ENCODE results near the gene COPB2. TPM values are rescaled to one million over a fixed set of nuclear protein-coding genes. Genes with fewer than 3 reads are reported as not detected.
"Not testable (repeated sequence)": the region's sequence is repeated elsewhere in the genome, so short reads cannot be mapped to it uniquely, and the experiment has no call there.

Gene COPB2
- total and polyA plus RNA-seq, 4 experiments from 2014 or later, result 55.1 to 80.6 (median 79.0) TPM

DNA sequence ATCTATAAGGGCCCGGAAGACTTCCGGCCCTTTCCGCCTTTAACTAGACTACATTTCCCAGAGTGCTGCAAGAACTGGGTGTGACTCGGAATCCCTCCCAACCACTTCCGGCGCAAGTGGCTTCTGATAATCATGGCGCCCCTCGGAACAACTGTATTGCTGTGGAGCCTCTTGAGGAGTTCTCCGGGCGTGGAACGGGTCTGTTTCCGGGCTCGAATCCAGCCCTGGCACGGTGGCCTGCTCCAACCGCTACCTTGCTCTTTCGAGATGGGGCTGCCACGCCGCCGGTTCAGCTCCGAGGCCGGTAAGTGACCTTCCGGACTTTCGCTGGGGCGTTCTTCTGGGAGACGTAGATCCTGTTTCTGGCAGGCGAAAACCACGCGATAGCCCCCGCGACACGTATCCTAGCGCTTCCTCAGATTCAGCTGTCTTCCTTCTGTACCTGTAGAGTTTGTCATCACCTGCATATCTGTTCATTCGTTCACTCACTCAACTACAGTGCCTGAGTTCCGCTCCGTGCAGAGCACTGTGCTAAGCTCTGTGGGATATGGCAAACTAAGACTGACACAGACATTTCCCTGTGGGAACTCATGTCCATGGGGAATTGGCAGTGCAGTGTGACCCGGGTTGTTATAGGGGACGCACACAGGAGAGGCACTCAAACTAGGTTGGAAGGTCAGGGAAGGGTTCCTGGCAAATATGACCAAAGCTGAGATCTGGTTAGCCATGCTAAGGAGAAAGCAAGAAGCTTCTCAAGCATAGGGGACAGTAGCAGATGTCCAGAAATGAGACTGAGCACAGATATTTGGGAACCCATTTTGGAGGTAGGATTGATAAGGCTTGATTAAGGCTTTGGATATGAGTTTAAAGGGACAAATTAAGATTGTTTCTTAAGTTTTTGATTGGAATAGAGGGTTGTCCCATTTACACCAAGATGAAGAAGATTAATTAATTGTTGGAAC is 45.3 kb downstream of the COPB2 start, which contains the start of gene MRPS22:
MRPS22 (plus strand) TSS at position 126 of the 962 bp plus-strand sequence; CDS start at position 133, 7 bp downstream.
- ChIA-PET CTCF (ENCODE audit: partially characterized antibody) (interaction anchor here (0.6 to 1.3 kb wide), 3 partner anchors 10 to 1171 kb away, joined by 4 to 5 read pairs (median 4); no protein-coding TSS in a partner anchor), POLR2A (ENCODE audit: partially characterized antibody) (interaction anchor here (1.0 to 1.6 kb wide), 3 partner anchors 9 to 45 kb away, joined by 3 to 13 read pairs (median 5); partner anchors contain the start of gene COPB2)
- peak within 1 kb of the TSS; percentile 66 to 95 for H3K4me3 ChIP-seq (ENCODE audit: low read length in 2 of 2)
- intact Hi-C loops (cut with micrococcal nuclease), result loop anchor here (1.0 to 5.0 kb wide), 3 partner anchors 45 to 1157 kb away; partner anchors contain the start of genes ARMC8 and COPB2
- Mint-ChIP-seq H3K36me3 (peaks cover 11 to 24% of the 10 kb centered on the region in 2 donors), H3K9me3 (peaks cover 0 to 2% (median 0%) of the 10 kb centered on the region in 8 donors), H3K4me3 (peak within 1 kb of the TSS in 2 of 8 donors; percentile 67 to 71), H3K4me1 (peaks cover 3 to 11% (median 7%) of the 10 kb centered on the region in 4 donors), H3K27me3 (peaks cover 0 to 7% of the 10 kb centered on the region in 2 donors), H3K27ac (peak within 1 kb of the TSS in 3 of 7 donors; percentile 78 to 89 (median 81))
- peak; percentile 84 to 90 (median 84) for DNase-seq
- H3K4me1 ChIP-seq (ENCODE audit: insufficient read depth, low read length), result peaks cover 24% of the 10 kb centered on the region
- no peaks in the 10 kb centered on the region for H3K9me3 ChIP-seq (ENCODE audit: control insufficient read depth in 1 of 2, low read length in 2 of 2)
- H3K27ac ChIP-seq (ENCODE audit: low read depth, low read length), result peak within 1 kb of the TSS; percentile 79
- peaks cover 4% of the 10 kb centered on the region for H3K27me3 ChIP-seq (ENCODE audit: insufficient read depth, low read length)
- peaks cover 22% of the 10 kb centered on the region for H3K36me3 ChIP-seq (ENCODE audit: insufficient read depth, low read length)

DNA sequence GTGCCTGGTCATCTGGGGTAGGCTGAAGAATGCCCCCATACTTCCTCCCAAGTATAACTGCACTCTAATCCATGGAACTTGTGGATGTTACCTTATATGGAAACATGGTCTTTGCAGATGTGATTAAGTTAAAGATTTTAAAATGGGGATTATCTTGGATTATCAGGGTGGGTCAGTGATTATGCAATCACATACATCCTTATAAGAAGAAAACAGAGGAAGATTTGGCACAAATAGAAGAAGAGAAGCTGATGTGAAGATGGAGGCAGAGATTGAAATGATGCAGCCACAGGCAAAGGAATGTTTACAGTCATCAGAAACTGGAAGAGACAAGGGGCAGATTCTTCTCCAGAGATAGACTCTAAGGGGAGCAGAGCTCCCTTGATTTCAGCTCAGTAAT is 47.4 kb downstream of the COPB2 start:
- ChIA-PET POLR2A (ENCODE audit: partially characterized antibody) (no interaction called here), CTCF (ENCODE audit: partially characterized antibody) (interaction anchor here (1.2 to 3.9 kb wide), 2 partner anchors 12 to 14 kb away, joined by 5 to 18 read pairs; no protein-coding TSS in a partner anchor)
- Histone ChIP-seq H3K27ac (ENCODE audit: low read depth, low read length) (no peak overlapping the region), H3K4me3 (ENCODE audit: low read length in 2 of 2) (no peak overlapping the region), H3K9me3 (ENCODE audit: control insufficient read depth in 1 of 2, low read length in 2 of 2) (no peaks in the 10 kb centered on the region), H3K27me3 (ENCODE audit: insufficient read depth, low read length) (peaks cover 5% of the 10 kb centered on the region), H3K36me3 (ENCODE audit: insufficient read depth, low read length) (peaks cover 5% of the 10 kb centered on the region), H3K4me1 (ENCODE audit: insufficient read depth, low read length) (peaks cover 24% of the 10 kb centered on the region)
- peaks cover 1 to 7% (median 6%) of the 10 kb centered on the region in 4 donors for H3K4me1 Mint-ChIP-seq
- peaks cover 4 to 9% of the 10 kb centered on the region in 2 donors for H3K27me3 Mint-ChIP-seq
- intact Hi-C loops (cut with micrococcal nuclease), result loop anchor here (2.0 to 5.0 kb wide), 2 partner anchors 405 to 1155 kb away; partner anchors contain the start of gene ARMC8
- H3K9me3 Mint-ChIP-seq, result peaks cover 0 to 2% (median 0%) of the 10 kb centered on the region in 8 donors
- DNase-seq, result no peak
- H3K27ac Mint-ChIP-seq, result peak overlapping the region in 1 of 7 donors; percentile 2
- H3K36me3 Mint-ChIP-seq, result peaks cover 0 to 4% of the 10 kb centered on the region in 2 donors
- no peak overlapping the region for H3K4me3 Mint-ChIP-seq

DNA sequence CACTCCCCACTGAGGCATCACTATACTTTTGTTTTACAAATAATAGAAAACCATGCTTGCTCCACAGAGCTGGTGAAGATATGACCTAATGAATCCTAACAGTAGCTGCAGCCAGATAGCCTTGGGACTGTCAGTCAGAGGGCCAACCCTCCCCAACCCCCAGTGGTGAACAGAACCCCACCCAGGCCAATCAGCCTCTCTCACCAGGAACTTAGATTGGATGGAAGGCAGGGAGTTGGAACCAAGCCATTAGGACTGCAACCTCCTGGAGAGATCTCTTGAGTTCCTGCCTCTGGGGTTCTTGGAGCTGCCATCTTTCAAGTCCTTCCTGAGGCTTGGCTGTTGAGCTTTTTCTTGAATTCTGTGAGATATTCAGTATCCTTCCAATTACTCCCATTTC is 48.7 kb downstream of the COPB2 start:
- H3K4me3 ChIP-seq (ENCODE audit: low read length in 2 of 2), result no peak overlapping the region
- intact Hi-C loops (cut with micrococcal nuclease), result loop anchor here (5.0 kb wide), 1 partner anchor 403 kb away; no protein-coding TSS in a partner anchor
- H3K4me1 Mint-ChIP-seq, result peaks cover 0 to 6% (median 6%) of the 10 kb centered on the region in 4 donors
- peaks cover 19% of the 10 kb centered on the region for H3K4me1 ChIP-seq (ENCODE audit: insufficient read depth, low read length)
- no peak overlapping the region for H3K4me3 Mint-ChIP-seq
- peaks cover 5% of the 10 kb centered on the region for H3K27me3 ChIP-seq (ENCODE audit: insufficient read depth, low read length)
- no peak overlapping the region for H3K27ac Mint-ChIP-seq
- H3K36me3 ChIP-seq (ENCODE audit: insufficient read depth, low read length), result no peaks in the 10 kb centered on the region
- H3K27ac ChIP-seq (ENCODE audit: low read depth, low read length), result no peak overlapping the region
- no peaks in the 10 kb centered on the region for H3K9me3 ChIP-seq (ENCODE audit: control insufficient read depth in 1 of 2, low read length in 2 of 2)
- no peaks in the 10 kb centered on the region for H3K36me3 Mint-ChIP-seq
- CTCF ChIA-PET (ENCODE audit: partially characterized antibody), result interaction anchor here (1.0 to 3.9 kb wide), 2 partner anchors 12 to 405 kb away, joined by 3 to 18 read pairs; no protein-coding TSS in a partner anchor
- no peak for DNase-seq
- H3K27me3 Mint-ChIP-seq, result peaks cover 4 to 9% of the 10 kb centered on the region in 2 donors
- peaks cover 0 to 2% (median 0%) of the 10 kb centered on the region in 8 donors for H3K9me3 Mint-ChIP-seq
- POLR2A ChIA-PET (ENCODE audit: partially characterized antibody), result no interaction called here

DNA sequence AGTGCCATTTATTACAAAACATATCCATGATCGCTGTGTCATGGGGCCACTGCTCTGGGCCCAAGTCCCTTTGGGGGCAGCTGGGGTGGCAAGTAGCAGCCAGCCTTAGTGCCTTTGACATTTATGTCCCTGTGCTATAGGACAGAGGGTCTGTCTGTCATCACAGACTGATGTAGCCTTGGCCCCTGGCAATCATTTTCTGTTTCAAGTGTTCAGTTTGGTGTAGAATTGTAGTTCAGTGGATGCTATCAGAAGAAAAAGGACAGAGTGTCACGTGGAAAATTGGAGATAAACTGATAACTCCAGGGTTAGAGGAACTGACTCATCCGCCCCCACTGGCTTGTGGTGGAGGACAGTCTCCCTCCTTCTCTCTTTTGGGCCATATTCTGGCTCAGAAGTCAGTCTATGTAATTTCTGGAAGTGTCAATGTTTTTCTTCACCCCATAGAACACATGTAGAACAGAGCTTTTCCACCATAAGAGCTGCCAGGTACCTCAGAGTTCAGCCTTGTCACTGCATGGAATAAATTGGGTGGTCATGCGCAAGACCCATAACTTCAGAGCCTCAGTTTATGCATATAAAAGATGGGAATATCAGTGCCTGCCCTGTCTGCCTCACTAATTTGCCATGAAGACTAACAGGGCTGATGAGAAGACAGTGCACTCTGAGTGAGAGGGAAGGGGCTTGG is 50.1 kb downstream of the COPB2 start:
- H3K9me3 ChIP-seq (ENCODE audit: control insufficient read depth in 1 of 2, low read length in 2 of 2), result no peaks in the 10 kb centered on the region
- H3K4me1 ChIP-seq (ENCODE audit: insufficient read depth, low read length), result peaks cover 5% of the 10 kb centered on the region
- no peaks in the 10 kb centered on the region for H3K36me3 Mint-ChIP-seq
- no peak overlapping the region for H3K27ac Mint-ChIP-seq
- H3K27ac ChIP-seq (ENCODE audit: low read depth, low read length), result no peak overlapping the region
- peaks cover 0 to 2% (median 0%) of the 10 kb centered on the region in 8 donors for H3K9me3 Mint-ChIP-seq
- H3K4me3 Mint-ChIP-seq, result no peak overlapping the region
- peaks cover 4 to 12% of the 10 kb centered on the region in 2 donors for H3K27me3 Mint-ChIP-seq
- H3K4me3 ChIP-seq (ENCODE audit: low read length in 2 of 2), result no peak overlapping the region
- ChIA-PET POLR2A (ENCODE audit: partially characterized antibody) (no interaction called here), CTCF (ENCODE audit: partially characterized antibody) (interaction anchor here (3.9 kb wide), 1 partner anchor 11 kb away, joined by 18 read pairs; no protein-coding TSS in a partner anchor)
- intact Hi-C loops (cut with micrococcal nuclease), result no loop called here
- peaks cover 0 to 6% (median 6%) of the 10 kb centered on the region in 4 donors for H3K4me1 Mint-ChIP-seq
- H3K27me3 ChIP-seq (ENCODE audit: insufficient read depth, low read length), result peaks cover 5% of the 10 kb centered on the region
- no peak for DNase-seq
- no peaks in the 10 kb centered on the region for H3K36me3 ChIP-seq (ENCODE audit: insufficient read depth, low read length)

- ChIA-PET CTCF (ENCODE audit: partially characterized antibody) (no interaction called here), POLR2A (ENCODE audit: partially characterized antibody) (no interaction called here)
- Mint-ChIP-seq H3K4me3 (no peak overlapping the region), H3K27ac (no peak overlapping the region), H3K36me3 (no peaks in the 10 kb centered on the region), H3K9me3 (peaks cover 0 to 2% (median 0%) of the 10 kb centered on the region in 8 donors), H3K4me1 (peaks cover 0 to 6% (median 3%) of the 10 kb centered on the region in 4 donors), H3K27me3 (peaks cover 6 to 12% of the 10 kb centered on the region in 2 donors)
- H3K36me3 ChIP-seq (ENCODE audit: insufficient read depth, low read length), result no peaks in the 10 kb centered on the region
- no peak overlapping the region for H3K4me3 ChIP-seq (ENCODE audit: low read length in 2 of 2)
- intact Hi-C loops (cut with micrococcal nuclease), result no loop called here
- no peak overlapping the region for H3K27ac ChIP-seq (ENCODE audit: low read depth, low read length)
- no peak for DNase-seq
- H3K9me3 ChIP-seq (ENCODE audit: control insufficient read depth in 1 of 2, low read length in 2 of 2), result no peaks in the 10 kb centered on the region
- peaks cover 5% of the 10 kb centered on the region for H3K27me3 ChIP-seq (ENCODE audit: insufficient read depth, low read length)
- H3K4me1 ChIP-seq (ENCODE audit: insufficient read depth, low read length), result peaks cover 1% of the 10 kb centered on the region
Observed at GRCh38 chr3:139338405-139338804, 51.0 kb downstream of the COPB2 start.

DNA sequence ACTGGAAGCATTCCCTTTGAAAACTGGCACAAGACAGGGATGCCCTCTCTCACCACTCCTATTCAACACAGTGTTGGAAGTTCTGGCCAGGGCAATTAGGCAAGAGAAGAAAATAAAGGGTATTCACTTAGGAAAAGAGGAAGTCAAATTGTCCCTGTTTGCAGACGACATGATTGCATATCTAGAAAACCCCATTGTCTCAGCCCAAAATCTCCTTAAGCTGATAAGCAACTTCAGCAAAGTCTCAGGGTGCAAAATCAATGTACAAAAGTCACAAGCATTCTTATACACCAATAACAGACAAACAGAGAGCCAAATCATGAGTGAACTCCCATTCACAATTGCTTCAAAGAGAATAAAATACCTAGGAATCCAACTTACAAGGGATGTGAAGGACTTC is 54.8 kb downstream of the COPB2 start:
- H3K36me3 ChIP-seq (ENCODE audit: insufficient read depth, low read length); H3K4me3 Mint-ChIP-seq; intact Hi-C loops (cut with micrococcal nuclease); H3K27ac Mint-ChIP-seq; H3K4me1 ChIP-seq (ENCODE audit: insufficient read depth, low read length); H3K9me3 Mint-ChIP-seq; H3K27me3 ChIP-seq (ENCODE audit: insufficient read depth, low read length); H3K4me1 Mint-ChIP-seq; CTCF ChIA-PET (ENCODE audit: partially characterized antibody); H3K9me3 ChIP-seq (ENCODE audit: control insufficient read depth in 1 of 2, low read length in 2 of 2); DNase-seq; H3K27ac ChIP-seq (ENCODE audit: low read depth, low read length); H3K36me3 Mint-ChIP-seq; H3K4me3 ChIP-seq (ENCODE audit: low read length in 2 of 2); POLR2A ChIA-PET (ENCODE audit: partially characterized antibody): not testable (repeated sequence)
- H3K27me3 Mint-ChIP-seq, result peaks cover 27 to 31% of the 10 kb centered on the region in 2 donors

All from CD4-positive, alpha-beta memory T cell (primary cell).